H1 (cell line): Measurements from ENCODE around the gene COMP. TPM values are rescaled to one million over a fixed set of nuclear protein-coding genes. Genes with fewer than 3 reads are reported as not detected.

Source experiments
- BRCA1 ChIP-seq: IDR thresholded peaks from 2 replicates; pipeline ENCODE4 v1.6.1; 2012; ENCODE audit warnings: low read depth, low read length, improper control_type of control experiment
- GABPA ChIP-seq: IDR thresholded peaks from 2 replicates; pipeline ENCODE4 v1.6.1; 2011; ENCODE audit warnings: mild to moderate bottlenecking, low read length, moderate library complexity, borderline replicate concordance; ENCODE audit not compliant: insufficient read depth
- POLR2A ChIP-seq, 2 experiments: IDR thresholded peaks; 1 replicate in 1 of 2; 2 replicates in 1 of 2; pipeline ENCODE4 v1.6.1; 2011; ENCODE audit warnings: low read depth in 2 of 2, low read length in 2 of 2, mild to moderate bottlenecking in 2 of 2; ENCODE audit errors: control extremely low read depth in 1 of 2
- polyA plus RNA-seq, 7 experiments: library from polyadenylated mRNA; depleted of rRNA in 3 of 7; stranded (reverse) in 5 of 7; unstranded in 2 of 7; fragments of >200 nt in 5 of 7; fragments of 200-250 nt in 2 of 7; gene quantifications; 1 replicate in 5 of 7; 2 replicates in 1 of 7; 4 replicates in 1 of 7; pipeline versions ENCODE4 v1.2.1 to v1.2.3, GENCODE V29; 2011 to 2013; ENCODE audit warnings: missing spikeins in 2 of 7, mixed read lengths in 2 of 7
- total RNA-seq: library from RNA; stranded (reverse); fragmentation: NEBNext Ultra II Directional; extraction: Animal tissue kit (Norgen Biotek cat#: 25700); gene quantifications from 2 replicates; pipeline ENCODE4 v1.2.1, GENCODE V29; 2021

COMP gene
- total and polyA plus RNA-seq, 2 of the 8 experiments (the other 6 are each of a cell fraction or from before 2014, with no cell fraction given) = 0.17 TPM

- TF ChIP-seq BRCA1 (no peak), GABPA (no peak), POLR2A (IDR thresholded peaks at IDR 0.05; ENCODE audit: control extremely low read depth in 1 of 2, low read depth in 2 of 2, low read length in 2 of 2) (no peak)
- TF ChIP-seq, all 59 proteins: peak for 0
Observed at GRCh38 chr19:18733196-18733647, 57.9 kb downstream of the COMP start (continued).

Other genes starting within 250 kb of the COMP start
- 264 and 273 TPM in 2 replicates for gene FKBP8, start 247.7 kb downstream of the COMP start, total RNA-seq
- 309 and 441 TPM in 2 replicates for gene FKBP8, start 247.7 kb downstream of the COMP start, polyA plus RNA-seq (2011; rRNA removed)
- 113 and 115 TPM in 2 replicates for gene KXD1, start 233.4 kb downstream of the COMP start, total RNA-seq
- gene KXD1, start 233.4 kb downstream of the COMP start, polyA plus RNA-seq (2011; rRNA removed) = 267 and 305 TPM in 2 replicates
- gene UBA52, start 219.4 kb downstream of the COMP start, total RNA-seq = 1,331 and 1,340 TPM in 2 replicates
- 2,924 and 5,409 TPM in 2 replicates for gene UBA52, start 219.4 kb downstream of the COMP start, polyA plus RNA-seq (2011; rRNA removed)
- gene REX1BD, start 202.5 kb downstream of the COMP start, total RNA-seq = 56.8 and 63.1 TPM in 2 replicates
- gene REX1BD, start 202.5 kb downstream of the COMP start, polyA plus RNA-seq (2011; rRNA removed) = 62.7 and 132 TPM in 2 replicates
- 9.5 and 10.3 TPM in 2 replicates for gene CRLF1, start 184.5 kb downstream of the COMP start, total RNA-seq
- gene CRLF1, start 184.5 kb downstream of the COMP start, polyA plus RNA-seq (2011; rRNA removed) = 7.2 and 19.2 TPM in 2 replicates
- 8.6 and 12.2 TPM in 2 replicates for gene TMEM59L, start 178.4 kb downstream of the COMP start, total RNA-seq
- gene TMEM59L, start 178.4 kb downstream of the COMP start, polyA plus RNA-seq (2011; rRNA removed) = 4.0 and 10.4 TPM in 2 replicates
- gene KLHL26, start 154.3 kb downstream of the COMP start, total RNA-seq = 8.8 and 9.0 TPM in 2 replicates
- 2.2 and 6.7 TPM in 2 replicates for gene KLHL26, start 154.3 kb downstream of the COMP start, polyA plus RNA-seq (2011; rRNA removed)
- 8.5 TPM in 2 replicates for gene CRTC1, start 107.6 kb downstream of the COMP start, total RNA-seq
- 2.9 and 6.5 TPM in 2 replicates for gene CRTC1, start 107.6 kb downstream of the COMP start, polyA plus RNA-seq (2011; rRNA removed)
- 62.0 and 64.6 TPM in 2 replicates for gene UPF1, start 40.7 kb upstream of the COMP start, total RNA-seq
- 46.4 and 77.0 TPM in 2 replicates for gene UPF1, start 40.7 kb upstream of the COMP start, polyA plus RNA-seq (2011; rRNA removed)
- gene CERS1, start 104.9 kb upstream of the COMP start, total RNA-seq = 18.6 and 23.1 TPM in 2 replicates
- gene CERS1, start 104.9 kb upstream of the COMP start, polyA plus RNA-seq (2011; rRNA removed) = 51.0 and 61.6 TPM in 2 replicates
- 178 and 190 TPM in 2 replicates for gene COPE, start 128.1 kb upstream of the COMP start, total RNA-seq
- 356 and 420 TPM in 2 replicates for gene COPE, start 128.1 kb upstream of the COMP start, polyA plus RNA-seq (2011; rRNA removed)
- 41.3 and 52.3 TPM in 2 replicates for gene DDX49, start 128.4 kb upstream of the COMP start, total RNA-seq
- 46.5 and 61.0 TPM in 2 replicates for gene DDX49, start 128.4 kb upstream of the COMP start, polyA plus RNA-seq (2011; rRNA removed)
- 28.3 and 33.2 TPM in 2 replicates for gene HOMER3, start 149.9 kb upstream of the COMP start, total RNA-seq
- gene HOMER3, start 149.9 kb upstream of the COMP start, polyA plus RNA-seq (2011; rRNA removed) = 41.6 and 53.5 TPM in 2 replicates
- gene SUGP2, start 242.2 kb upstream of the COMP start, total RNA-seq = 106 and 114 TPM in 2 replicates
- 57.7 and 76.6 TPM in 2 replicates for gene SUGP2, start 242.2 kb upstream of the COMP start, polyA plus RNA-seq (2011; rRNA removed)
- gene ARMC6, start 242.3 kb upstream of the COMP start, total RNA-seq = 68.3 and 73.7 TPM in 2 replicates
- 67.1 and 87.0 TPM in 2 replicates for gene ARMC6, start 242.3 kb upstream of the COMP start, polyA plus RNA-seq (2011; rRNA removed)